ENCODE data around the gene PLAAT4.

The PLAAT4 gene

GRCh38 chr11:63553759-63554158 is 17.2 kb downstream of the PLAAT4 start:
- DNase-seq (ENCODE audit: insufficient read length, low spot score) (no peak), FAIRE-seq (no peak)
- TF ChIP-seq CTCF (IDR thresholded peaks at IDR 0.05; ENCODE audit: insufficient read depth, missing control alignments) = no peak

- no peak for DNase-seq (ENCODE audit: insufficient read length, low spot score)
- TF ChIP-seq CTCF (IDR thresholded peaks at IDR 0.05; ENCODE audit: insufficient read depth, missing control alignments) = no peak
- FAIRE-seq = no peak
Observed at GRCh38 chr11:63554877-63555223, 18.2 kb downstream of the PLAAT4 start.

GRCh38 chr11:63556404-63557013 is 19.9 kb downstream of the PLAAT4 start:
- no peak for TF ChIP-seq CTCF (IDR thresholded peaks at IDR 0.05; ENCODE audit: insufficient read depth, missing control alignments)
- no peak for DNase-seq (ENCODE audit: insufficient read length, low spot score)
- FAIRE-seq = no peak

- FAIRE-seq (no peak), DNase-seq (ENCODE audit: insufficient read length, low spot score) (no peak)
- TF ChIP-seq CTCF (IDR thresholded peaks at IDR 0.05; ENCODE audit: insufficient read depth, missing control alignments) = no peak
Observed at GRCh38 chr11:63557570-63557969, 21.0 kb downstream of the PLAAT4 start.

- no peak for TF ChIP-seq CTCF (IDR thresholded peaks at IDR 0.05; ENCODE audit: insufficient read depth, missing control alignments)
- DNase-seq (ENCODE audit: insufficient read length, low spot score) = no peak
- FAIRE-seq = no peak
Observed at GRCh38 chr11:63558459-63559157, 22.0 kb downstream of the PLAAT4 start.

GRCh38 chr11:63560506-63561180 is 24.0 kb downstream of the PLAAT4 start:
- TF ChIP-seq CTCF (IDR thresholded peaks at IDR 0.05; ENCODE audit: insufficient read depth, missing control alignments) = no peak
- no peak for DNase-seq (ENCODE audit: insufficient read length, low spot score)
- FAIRE-seq = no peak

Data from D721Med (cell line).